ENCODE results near the gene PRDX1.
A peak's percentile ranks its signal among the peaks of the same experiment; 100 is the strongest.

The PRDX1 gene

GRCh38 chr1:45544530-45544929 lies 22.8 kb upstream of the PRDX1 start:
- Histone ChIP-seq H3K27me3 (replicated peaks; ENCODE audit: insufficient read depth, low read length) (no peaks in the 10 kb centered on the region), H3K4me1 (ENCODE audit: low read length) (peaks cover 27% of the 10 kb centered on the region), H4K20me1 (ENCODE audit: insufficient read depth, low read length) (no peaks in the 10 kb centered on the region), H3K9me3 (replicated peaks; ENCODE audit: insufficient read depth, low read length) (no peaks in the 10 kb centered on the region), H2AFZ (ENCODE audit: low read length) (0 out of 2 replicates have a peak overlapping the region, but pooled peaks have one; percentile 24), H3F3A (ENCODE audit: insufficient read depth, low read length) (peaks cover 22% of the 10 kb centered on the region), H3K4me3 (ENCODE audit: low read length) (no peak overlapping the region), H3K36me3 (replicated peaks; ENCODE audit: insufficient read depth, low read length) (no peaks in the 10 kb centered on the region), H3K9ac (ENCODE audit: low read length) (no peak overlapping the region), H3K79me2 (ENCODE audit: low read length) (no peaks in the 10 kb centered on the region), H3K27ac (ENCODE audit: low read length) (peak overlapping the region; percentile 69; the same call in 1 of the 2 replicates), H3K4me2 (ENCODE audit: low read depth, low read length) (peak overlapping the region; percentile 69), H3K9me2 (replicated peaks; ENCODE audit: insufficient read depth, low read length) (no peaks in the 10 kb centered on the region)
- TF ChIP-seq, protein P1, sequence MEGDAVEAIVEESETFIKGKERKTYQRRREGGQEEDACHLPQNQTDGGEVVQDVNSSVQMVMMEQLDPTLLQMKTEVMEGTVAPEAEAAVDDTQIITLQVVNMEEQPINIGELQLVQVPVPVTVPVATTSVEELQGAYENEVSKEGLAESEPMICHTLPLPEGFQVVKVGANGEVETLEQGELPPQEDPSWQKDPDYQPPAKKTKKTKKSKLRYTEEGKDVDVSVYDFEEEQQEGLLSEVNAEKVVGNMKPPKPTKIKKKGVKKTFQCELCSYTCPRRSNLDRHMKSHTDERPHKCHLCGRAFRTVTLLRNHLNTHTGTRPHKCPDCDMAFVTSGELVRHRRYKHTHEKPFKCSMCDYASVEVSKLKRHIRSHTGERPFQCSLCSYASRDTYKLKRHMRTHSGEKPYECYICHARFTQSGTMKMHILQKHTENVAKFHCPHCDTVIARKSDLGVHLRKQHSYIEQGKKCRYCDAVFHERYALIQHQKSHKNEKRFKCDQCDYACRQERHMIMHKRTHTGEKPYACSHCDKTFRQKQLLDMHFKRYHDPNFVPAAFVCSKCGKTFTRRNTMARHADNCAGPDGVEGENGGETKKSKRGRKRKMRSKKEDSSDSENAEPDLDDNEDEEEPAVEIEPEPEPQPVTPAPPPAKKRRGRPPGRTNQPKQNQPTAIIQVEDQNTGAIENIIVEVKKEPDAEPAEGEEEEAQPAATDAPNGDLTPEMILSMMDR (IDR thresholded peaks at IDR 0.05; ENCODE audit: low read length) = no peak
- TF ChIP-seq EZH2 (optimal IDR thresholded peaks at IDR 0.05; ENCODE audit: low read depth, low read length) (no peak), EZH2phosphoT487 (IDR thresholded peaks at IDR 0.05; ENCODE audit: low read length) (no peak)
- DNase-seq = no peak

DNA sequence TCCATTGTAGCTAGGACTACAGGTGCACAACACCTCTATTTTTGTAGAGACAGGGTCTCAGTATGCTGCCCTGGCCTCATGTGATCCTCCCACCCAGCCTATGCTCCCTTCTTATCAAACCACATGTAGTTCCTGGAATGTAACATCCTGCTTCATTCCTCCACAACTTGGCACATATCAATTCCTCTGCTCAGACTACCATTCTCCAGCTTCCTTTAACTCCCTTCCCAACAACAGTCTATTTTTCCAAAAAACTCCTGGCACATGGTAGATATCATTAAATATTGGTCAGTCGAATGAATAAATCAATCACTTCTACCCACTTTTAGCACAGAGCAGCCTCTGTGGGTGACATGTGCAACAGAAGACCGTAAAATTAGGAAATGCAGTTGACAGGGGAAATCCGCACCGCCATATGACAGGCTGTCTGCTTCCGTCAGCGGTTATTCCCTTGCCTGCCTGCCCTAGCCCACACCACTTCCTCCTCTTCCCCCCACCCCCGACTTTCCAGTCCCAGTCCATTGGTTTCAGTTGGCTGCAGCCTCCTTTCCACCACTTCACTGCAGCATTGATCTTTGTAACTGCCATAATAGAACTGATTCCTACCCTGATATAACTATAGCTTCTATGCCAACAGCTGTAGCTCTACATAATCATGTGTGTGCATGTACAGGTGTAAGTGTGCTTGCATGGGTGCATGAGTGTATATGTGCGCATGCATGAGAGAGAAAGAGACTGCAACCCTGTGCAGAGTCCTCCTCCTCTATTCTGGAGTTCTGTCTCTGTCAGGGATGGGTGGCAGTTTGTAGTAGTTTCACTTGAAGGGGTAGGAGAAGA lies 22.1 kb upstream of the PRDX1 start:
- Histone ChIP-seq H3K36me3 (replicated peaks; ENCODE audit: insufficient read depth, low read length) (no peaks in the 10 kb centered on the region), H3K27ac (ENCODE audit: low read length) (peak overlapping the region; percentile 69; the same call in 1 of the 2 replicates), H3K79me2 (ENCODE audit: low read length) (no peaks in the 10 kb centered on the region), H3K4me2 (ENCODE audit: low read depth, low read length) (peak overlapping the region; percentile 69), H3K4me3 (ENCODE audit: low read length) (peak overlapping the region; percentile 40; the same call in 1 of the 2 replicates), H4K20me1 (ENCODE audit: insufficient read depth, low read length) (no peaks in the 10 kb centered on the region), H2AFZ (ENCODE audit: low read length) (peak overlapping the region; percentile 52), H3K4me1 (ENCODE audit: low read length) (peaks cover 27% of the 10 kb centered on the region), H3K9ac (ENCODE audit: low read length) (peak overlapping the region; percentile 30), H3K9me2 (replicated peaks; ENCODE audit: insufficient read depth, low read length) (no peaks in the 10 kb centered on the region), H3K27me3 (replicated peaks; ENCODE audit: insufficient read depth, low read length) (no peaks in the 10 kb centered on the region), H3F3A (ENCODE audit: insufficient read depth, low read length) (peaks cover 22% of the 10 kb centered on the region), H3K9me3 (replicated peaks; ENCODE audit: insufficient read depth, low read length) (no peaks in the 10 kb centered on the region)
- peak; percentile 73 for DNase-seq
- TF ChIP-seq, protein P1 (IDR thresholded peaks at IDR 0.05; ENCODE audit: low read length) = no peak
- TF ChIP-seq EZH2phosphoT487 (IDR thresholded peaks at IDR 0.05; ENCODE audit: low read length) = no peak
- TF ChIP-seq EZH2 (optimal IDR thresholded peaks at IDR 0.05; ENCODE audit: low read depth, low read length) = no peak

GRCh38 chr1:45542591-45542990 lies 20.9 kb upstream of the PRDX1 start:
- no peak overlapping the region for H2AFZ ChIP-seq (ENCODE audit: low read length)
- H3K9ac ChIP-seq (ENCODE audit: low read length) = no peak overlapping the region
- no peaks in the 10 kb centered on the region for H3K79me2 ChIP-seq (ENCODE audit: low read length)
- TF ChIP-seq EZH2phosphoT487 (IDR thresholded peaks at IDR 0.05; ENCODE audit: low read length) = no peak
- TF ChIP-seq EZH2 (optimal IDR thresholded peaks at IDR 0.05; ENCODE audit: low read depth, low read length) = no peak
- TF ChIP-seq, protein P1 (IDR thresholded peaks at IDR 0.05; ENCODE audit: low read length) = no peak
- no peak overlapping the region for H3K4me3 ChIP-seq (ENCODE audit: low read length)
- no peak overlapping the region for H3K4me2 ChIP-seq (ENCODE audit: low read depth, low read length)
- H3K27ac ChIP-seq (ENCODE audit: low read length) = no peak overlapping the region
- no peaks in the 10 kb centered on the region for H4K20me1 ChIP-seq (ENCODE audit: insufficient read depth, low read length)
- no peaks in the 10 kb centered on the region for H3K27me3 ChIP-seq (replicated peaks; ENCODE audit: insufficient read depth, low read length)
- H3K4me1 ChIP-seq (ENCODE audit: low read length) = peaks cover 27% of the 10 kb centered on the region
- no peak for DNase-seq
- no peaks in the 10 kb centered on the region for H3K9me3 ChIP-seq (replicated peaks; ENCODE audit: insufficient read depth, low read length)
- no peaks in the 10 kb centered on the region for H3K9me2 ChIP-seq (replicated peaks; ENCODE audit: insufficient read depth, low read length)
- H3K36me3 ChIP-seq (replicated peaks; ENCODE audit: insufficient read depth, low read length) = no peaks in the 10 kb centered on the region
- peaks cover 22% of the 10 kb centered on the region for H3F3A ChIP-seq (ENCODE audit: insufficient read depth, low read length)
